Measurements from ENCODE around the gene AGAP1. TPM values are rescaled to one million over a fixed set of nuclear protein-coding genes. Genes with fewer than 3 reads are reported as not detected.

The AGAP1 gene
- total RNA-seq, 1 donor from 2014 or later = 13.5 TPM

GRCh38 chr2:235841863-235842262 lies 348.0 kb downstream of the AGAP1 start:
- DNase-seq (ENCODE audit: low spot score) = no peak

GRCh38 chr2:235842941-235843340 lies 349.1 kb downstream of the AGAP1 start:
- no peak for DNase-seq (ENCODE audit: low spot score)

GRCh38 chr2:235843591-235844395 lies 349.9 kb downstream of the AGAP1 start:
- DNase-seq (ENCODE audit: low spot score) = no peak

- no peak for DNase-seq (ENCODE audit: low spot score)
These were observed 350.7 kb downstream of the AGAP1 start for GRCh38 chr2:235844561-235844960.

GRCh38 chr2:235845245-235845644 lies 351.4 kb downstream of the AGAP1 start:
- no peak for DNase-seq (ENCODE audit: low spot score)

GRCh38 chr2:235847576-235847975 lies 353.7 kb downstream of the AGAP1 start:
- no peak for DNase-seq (ENCODE audit: low spot score)

GRCh38 chr2:235848055-235848454 lies 354.2 kb downstream of the AGAP1 start:
- no peak for DNase-seq (ENCODE audit: low spot score)

GRCh38 chr2:235848946-235849345 lies 355.1 kb downstream of the AGAP1 start:
- no peak for DNase-seq (ENCODE audit: low spot score)

- DNase-seq (ENCODE audit: low spot score) = no peak
These were observed 355.6 kb downstream of the AGAP1 start for GRCh38 chr2:235849489-235849888.

- no peak for DNase-seq (ENCODE audit: low spot score)
These were observed 356.4 kb downstream of the AGAP1 start for GRCh38 chr2:235850289-235850688.

- no peak for DNase-seq (ENCODE audit: low spot score)
These were observed 357.1 kb downstream of the AGAP1 start for GRCh38 chr2:235850771-235851551.

- no peak for DNase-seq (ENCODE audit: low spot score)
These were observed 358.1 kb downstream of the AGAP1 start for GRCh38 chr2:235851828-235852525.

- no peak for DNase-seq (ENCODE audit: low spot score)
These were observed 358.7 kb downstream of the AGAP1 start for GRCh38 chr2:235852526-235852920.

GRCh38 chr2:235854276-235854675 lies 360.4 kb downstream of the AGAP1 start:
- DNase-seq (ENCODE audit: low spot score) = no peak

GRCh38 chr2:235855011-235855410 lies 361.2 kb downstream of the AGAP1 start:
- DNase-seq (ENCODE audit: low spot score) = no peak

- no peak for DNase-seq (ENCODE audit: low spot score)
These were observed 362.5 kb downstream of the AGAP1 start for GRCh38 chr2:235856151-235856854.

- no peak for DNase-seq (ENCODE audit: low spot score)
These were observed 363.8 kb downstream of the AGAP1 start for GRCh38 chr2:235857598-235857997.

- no peak for DNase-seq (ENCODE audit: low spot score)
These were observed 365.0 kb downstream of the AGAP1 start for GRCh38 chr2:235858881-235859280.

GRCh38 chr2:235859651-235860050 lies 365.8 kb downstream of the AGAP1 start:
- no peak for DNase-seq (ENCODE audit: low spot score)

- no peak for DNase-seq (ENCODE audit: low spot score)
These were observed 366.3 kb downstream of the AGAP1 start for GRCh38 chr2:235860111-235860510.

- no peak for DNase-seq (ENCODE audit: low spot score)
These were observed 367.0 kb downstream of the AGAP1 start for GRCh38 chr2:235860871-235861270.

- no peak for DNase-seq (ENCODE audit: low spot score)
These were observed 367.5 kb downstream of the AGAP1 start for GRCh38 chr2:235861383-235861782.

All from umbilical cord (tissue), 2 donors.